PC-9 (cell line): ENCODE results near the gene EML5. TPM values are rescaled to one million over a fixed set of nuclear protein-coding genes. Genes with fewer than 3 reads are reported as not detected.

Experiments
- BruUV-seq: library from RNA; stranded (reverse); fragments of 400-500 nt; replicated peaks from 2 replicates; lab custom pipeline; 2021; lab: Mats Ljungman, UMichigan
- CTCF ChIA-PET: fragments of 300-600 bp; sonication (Branson Sonifier 250); formaldehyde crosslinking; loops from one replicate; lab custom pipeline; 2022; ENCODE audit warnings: antibody characterized with exemption; lab: Charles Lee
- POLR2A ChIA-PET: fragments of 300-600 bp; sonication (Branson Sonifier 250); formaldehyde crosslinking; loops from one replicate; lab custom pipeline; 2022; ENCODE audit warnings: antibody characterized with exemption; ENCODE audit not compliant: unreplicated experiment; lab: Charles Lee
- DNase-seq, 2 experiments: peaks; one replicate each; pipeline versions ENCODE4 v3.0.0 to v3.0.0-alpha.2; 2015 to 2022; ENCODE audit warnings: mixed read lengths in 1 of 2
- H2AFZ ChIP-seq: fragments of 200-600 bp; sonication (generic); 2 replicates; pipeline ENCODE4 v1.8.1; 2017; ENCODE audit warnings: antibody characterized with exemption
- H3F3A ChIP-seq: fragments of 200-600 bp; sonication (generic); 2 replicates; pipeline ENCODE4 v1.8.1; 2017; ENCODE audit warnings: antibody characterized with exemption, mild to moderate bottlenecking, low read depth; ENCODE audit not compliant: insufficient read depth
- H3K27ac ChIP-seq: fragments of 200-600 bp; sonication (generic); 2 replicates; pipeline ENCODE4 v1.6.1; 2016; ENCODE audit warnings: mixed run types
- H3K27me3 ChIP-seq: fragments of 200-600 bp; sonication (generic); 2 replicates; pipeline ENCODE4 v1.6.1; 2016; ENCODE audit warnings: low read depth, mixed run types; ENCODE audit not compliant: insufficient read depth
- H3K36me3 ChIP-seq: fragments of 200-600 bp; sonication (generic); 2 replicates; pipeline ENCODE4 v1.6.1; 2016; ENCODE audit warnings: low read depth, mixed run types
- H3K4me1 ChIP-seq: fragments of 200-600 bp; sonication (generic); replicated peaks from 2 replicates; pipeline ENCODE4 v1.6.1; 2016; ENCODE audit warnings: mixed run types; ENCODE audit not compliant: insufficient read depth
- H3K4me2 ChIP-seq: fragments of 200-600 bp; sonication (generic); 2 replicates; pipeline ENCODE4 v1.6.1; 2017; ENCODE audit warnings: mixed run types
- H3K4me3 ChIP-seq: fragments of 200-600 bp; sonication (generic); 2 replicates; pipeline ENCODE4 v1.6.1; 2016; ENCODE audit warnings: mixed run types
- H3K79me2 ChIP-seq: fragments of 200-600 bp; sonication (generic); 2 replicates; pipeline ENCODE4 v1.6.1; 2017; ENCODE audit warnings: low read depth, mixed run types
- H3K9me2 ChIP-seq: fragments of 200-600 bp; sonication (generic); 2 replicates; pipeline ENCODE4 v1.8.1; 2017; ENCODE audit warnings: mild to moderate bottlenecking; ENCODE audit not compliant: insufficient read depth
- H3K9me3 ChIP-seq: fragments of 200-600 bp; sonication (generic); 2 replicates; pipeline ENCODE4 v1.8.1; 2016; ENCODE audit warnings: low read depth; ENCODE audit not compliant: insufficient read depth
- H4K20me1 ChIP-seq: fragments of 200-600 bp; sonication (generic); 2 replicates; pipeline ENCODE4 v1.8.1; 2017; ENCODE audit not compliant: insufficient read depth
- EZH2 ChIP-seq: fragments of 200-600 bp; sonication (generic); IDR thresholded peaks from 2 replicates; pipeline ENCODE4 v1.8.0; 2017; ENCODE audit warnings: antibody characterized with exemption, low read depth
- intact Hi-C: fragments of 100-400 bp; cut with micrococcal nuclease; formaldehyde crosslinking; loops from one replicate; pipeline ENCODE4 v1.10.0; 2022; ENCODE audit not compliant: unreplicated experiment
- total RNA-seq: library from RNA; stranded (reverse); gene quantifications from 2 replicates; pipeline ENCODE4 v1.2.3, GENCODE V29; 2021
- TF ChIP-seq, protein P1 (sequence below): fragments of 200-600 bp; sonication (generic); conservative IDR thresholded peaks from 2 replicates; pipeline ENCODE4 v1.6.1; 2017; ENCODE audit warnings: mixed run types, antibody characterized with exemption, mild to moderate bottlenecking, moderate library complexity

EML5 gene
- total RNA-seq, 1 experiment from 2014 or later = 0.46 TPM

DNA sequence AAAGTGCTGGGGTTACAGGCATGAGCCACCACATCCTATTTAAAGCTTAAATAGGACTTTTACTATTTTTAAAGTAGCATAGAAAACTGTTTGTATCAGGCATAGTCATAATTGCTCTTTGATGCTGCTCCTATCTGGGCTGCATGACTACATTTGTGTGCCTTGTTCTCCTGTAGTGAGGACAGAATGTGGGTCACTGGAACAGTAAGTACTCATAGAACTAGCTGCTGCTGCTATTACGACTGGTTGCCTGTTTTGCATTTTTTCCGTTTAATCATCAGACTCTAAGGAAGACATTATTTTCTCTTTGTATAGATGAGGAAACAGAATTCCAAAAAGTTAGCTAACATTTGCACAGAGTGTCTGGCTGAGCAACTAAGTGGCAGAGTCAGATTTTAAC lies 187.2 kb downstream of the EML5 start:
- Histone ChIP-seq H3K9me2 (no peaks in the 10 kb centered on the region), H4K20me1 (no peaks in the 10 kb centered on the region; the same call in 1 of the 2 replicates), H3F3A (no peaks in the 10 kb centered on the region), H3K9me3 (no peaks in the 10 kb centered on the region), H3K27me3 (no peaks in the 10 kb centered on the region), H3K4me2 (no peak overlapping the region), H2AFZ (no peak overlapping the region), H3K36me3 (no peaks in the 10 kb centered on the region; the same call in 1 of the 2 replicates), H3K4me3 (no peak overlapping the region), H3K27ac (no peak overlapping the region), H3K4me1 (no peaks in the 10 kb centered on the region), H3K79me2 (no peaks in the 10 kb centered on the region)
- BruUV-seq = no TSS peak
- no peak for TF ChIP-seq EZH2
- TF ChIP-seq, protein P1, sequence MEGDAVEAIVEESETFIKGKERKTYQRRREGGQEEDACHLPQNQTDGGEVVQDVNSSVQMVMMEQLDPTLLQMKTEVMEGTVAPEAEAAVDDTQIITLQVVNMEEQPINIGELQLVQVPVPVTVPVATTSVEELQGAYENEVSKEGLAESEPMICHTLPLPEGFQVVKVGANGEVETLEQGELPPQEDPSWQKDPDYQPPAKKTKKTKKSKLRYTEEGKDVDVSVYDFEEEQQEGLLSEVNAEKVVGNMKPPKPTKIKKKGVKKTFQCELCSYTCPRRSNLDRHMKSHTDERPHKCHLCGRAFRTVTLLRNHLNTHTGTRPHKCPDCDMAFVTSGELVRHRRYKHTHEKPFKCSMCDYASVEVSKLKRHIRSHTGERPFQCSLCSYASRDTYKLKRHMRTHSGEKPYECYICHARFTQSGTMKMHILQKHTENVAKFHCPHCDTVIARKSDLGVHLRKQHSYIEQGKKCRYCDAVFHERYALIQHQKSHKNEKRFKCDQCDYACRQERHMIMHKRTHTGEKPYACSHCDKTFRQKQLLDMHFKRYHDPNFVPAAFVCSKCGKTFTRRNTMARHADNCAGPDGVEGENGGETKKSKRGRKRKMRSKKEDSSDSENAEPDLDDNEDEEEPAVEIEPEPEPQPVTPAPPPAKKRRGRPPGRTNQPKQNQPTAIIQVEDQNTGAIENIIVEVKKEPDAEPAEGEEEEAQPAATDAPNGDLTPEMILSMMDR = no peak
- CTCF ChIA-PET = no interaction called here
- POLR2A ChIA-PET = no interaction called here
- intact Hi-C loops = no loop called here
- DNase-seq = no peak

DNA sequence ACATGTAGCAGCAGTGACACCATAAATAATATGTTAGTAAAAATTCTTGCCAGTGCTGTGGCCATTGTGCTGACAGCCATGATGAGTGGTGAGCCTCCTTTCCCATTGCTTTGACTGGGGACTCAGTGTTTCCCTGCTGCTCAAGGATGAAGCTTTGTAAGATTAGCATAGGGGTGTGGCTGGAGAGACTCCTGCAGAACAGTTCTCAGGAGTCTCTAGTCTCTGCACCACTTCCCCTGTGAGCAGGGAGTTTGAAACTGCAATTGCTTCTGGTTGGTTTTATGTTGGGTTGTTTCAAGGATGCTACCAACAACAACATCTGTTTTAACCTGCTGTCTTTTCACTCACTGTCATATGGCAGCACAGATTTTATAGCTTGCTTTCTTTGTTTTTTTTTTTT lies 188.5 kb downstream of the EML5 start:
- Histone ChIP-seq H3F3A (no peaks in the 10 kb centered on the region), H3K4me3 (no peak overlapping the region), H4K20me1 (no peaks in the 10 kb centered on the region), H2AFZ (no peak overlapping the region), H3K36me3 (no peaks in the 10 kb centered on the region; the same call in 1 of the 2 replicates), H3K27me3 (no peaks in the 10 kb centered on the region), H3K9me2 (no peaks in the 10 kb centered on the region), H3K27ac (no peak overlapping the region), H3K4me1 (no peaks in the 10 kb centered on the region), H3K79me2 (no peaks in the 10 kb centered on the region), H3K4me2 (no peak overlapping the region), H3K9me3 (no peaks in the 10 kb centered on the region)
- DNase-seq = no peak
- intact Hi-C loops = no loop called here
- no TSS peak for BruUV-seq
- POLR2A ChIA-PET = interaction anchor here (0.7 kb wide), 1 partner anchor 221 kb away, joined by 15 read pairs; no protein-coding TSS in a partner anchor
- CTCF ChIA-PET = interaction anchor here (0.6 kb wide), 1 partner anchor 248 kb away, joined by 3 read pairs; no protein-coding TSS in a partner anchor
- TF ChIP-seq, protein P1 = no peak

DNA sequence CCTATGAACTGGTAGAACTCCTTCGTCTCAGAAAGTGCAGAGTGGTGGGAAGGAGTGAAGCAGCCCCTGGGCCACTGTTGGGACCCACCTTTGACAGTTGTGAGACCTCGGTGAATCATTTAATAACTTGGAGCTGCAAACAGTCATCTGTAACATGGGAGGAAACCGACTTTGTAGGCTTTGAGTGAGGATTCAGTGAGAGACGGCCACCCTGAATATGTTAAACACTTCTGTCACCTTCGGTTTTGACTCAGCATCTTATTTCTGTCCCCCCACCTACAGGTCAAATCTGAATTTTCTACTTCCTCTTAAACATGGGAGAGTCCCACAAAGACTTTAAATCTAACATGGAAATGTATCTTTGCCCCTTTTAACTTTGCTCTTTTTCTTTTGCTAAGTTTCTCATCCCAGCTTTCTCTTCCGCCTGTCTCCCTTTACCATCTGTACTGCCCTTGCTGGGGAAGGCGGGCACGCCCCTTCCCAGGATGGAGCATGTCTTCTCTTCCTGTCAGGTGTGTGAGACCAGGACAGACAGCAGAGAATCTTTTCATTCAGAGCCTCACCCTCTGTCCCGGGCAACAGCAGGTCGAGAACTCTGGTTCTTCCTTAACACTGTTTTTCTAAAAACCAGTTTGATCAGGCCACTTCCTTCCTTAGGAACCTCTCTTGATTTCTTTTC lies 192.9 kb downstream of the EML5 start:
- intact Hi-C loops = no loop called here
- Histone ChIP-seq H3K4me1 (no peaks in the 10 kb centered on the region), H3K27ac (no peak overlapping the region), H3K27me3 (no peaks in the 10 kb centered on the region), H2AFZ (no peak overlapping the region), H3K79me2 (no peaks in the 10 kb centered on the region), H3K36me3 (no peaks in the 10 kb centered on the region; the same call in 1 of the 2 replicates), H3F3A (no peaks in the 10 kb centered on the region), H3K9me3 (no peaks in the 10 kb centered on the region), H4K20me1 (no peaks in the 10 kb centered on the region), H3K4me3 (no peak overlapping the region), H3K4me2 (no peak overlapping the region), H3K9me2 (no peaks in the 10 kb centered on the region)
- no TSS peak for BruUV-seq
- ChIA-PET POLR2A (no interaction called here), CTCF (no interaction called here)
- TF ChIP-seq, protein P1 = no peak
- no peak for TF ChIP-seq EZH2
- DNase-seq = no peak
